GM13977 (cell line): Measurements from ENCODE around the gene ALKBH8.
A peak's percentile ranks its signal among the peaks of the same experiment; 100 is the strongest.
"Not testable (repeated sequence)": the region's sequence is repeated elsewhere in the genome, so short reads cannot be mapped to it uniquely, and the experiment has no call there.

Source experiments
- DNase-seq: peaks from one replicate; pipeline ENCODE4 v3.0.0; 2012; ENCODE audit warnings: low spot score
- in situ Hi-C: fragments of 300-500 bp; cut with MboI; formaldehyde crosslinking; loops from one replicate; pipeline ENCODE4 v1.12.0; 2022; ENCODE audit warnings: low sequenced_read_pairs, low pct_unique_long_range_greater_than_20kb, mixed read lengths, inconsistent platforms; ENCODE audit not compliant: unreplicated experiment
- TF ChIP-seq, protein P1 (sequence below): IDR thresholded peaks from 2 replicates; pipeline ENCODE4 v1.5.1; 2012; ENCODE audit warnings: mild to moderate bottlenecking, control low read depth; ENCODE audit not compliant: insufficient read depth; ENCODE audit errors: extremely low read depth, missing control alignments

ALKBH8 gene

DNA sequence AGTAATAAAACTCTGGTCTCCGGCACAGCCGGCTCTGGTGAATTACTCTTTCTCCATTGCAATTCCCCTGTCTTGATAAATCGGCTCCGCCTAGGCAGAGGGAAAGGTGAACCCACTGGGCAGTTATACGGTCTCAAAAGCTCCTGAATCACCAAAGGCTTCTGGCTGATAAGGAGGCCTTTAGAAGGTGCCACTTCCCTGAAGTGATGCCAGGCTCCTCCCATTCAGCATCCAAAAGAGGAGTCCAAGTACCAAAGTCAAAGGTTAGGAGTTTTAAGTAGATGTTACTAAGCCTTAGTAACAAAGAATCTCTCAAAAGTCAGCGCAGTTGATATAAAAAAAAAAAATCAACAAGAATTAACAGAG is 11.8 kb upstream of the ALKBH8 start:
- DNase-seq: no peak
- TF ChIP-seq, protein P1, sequence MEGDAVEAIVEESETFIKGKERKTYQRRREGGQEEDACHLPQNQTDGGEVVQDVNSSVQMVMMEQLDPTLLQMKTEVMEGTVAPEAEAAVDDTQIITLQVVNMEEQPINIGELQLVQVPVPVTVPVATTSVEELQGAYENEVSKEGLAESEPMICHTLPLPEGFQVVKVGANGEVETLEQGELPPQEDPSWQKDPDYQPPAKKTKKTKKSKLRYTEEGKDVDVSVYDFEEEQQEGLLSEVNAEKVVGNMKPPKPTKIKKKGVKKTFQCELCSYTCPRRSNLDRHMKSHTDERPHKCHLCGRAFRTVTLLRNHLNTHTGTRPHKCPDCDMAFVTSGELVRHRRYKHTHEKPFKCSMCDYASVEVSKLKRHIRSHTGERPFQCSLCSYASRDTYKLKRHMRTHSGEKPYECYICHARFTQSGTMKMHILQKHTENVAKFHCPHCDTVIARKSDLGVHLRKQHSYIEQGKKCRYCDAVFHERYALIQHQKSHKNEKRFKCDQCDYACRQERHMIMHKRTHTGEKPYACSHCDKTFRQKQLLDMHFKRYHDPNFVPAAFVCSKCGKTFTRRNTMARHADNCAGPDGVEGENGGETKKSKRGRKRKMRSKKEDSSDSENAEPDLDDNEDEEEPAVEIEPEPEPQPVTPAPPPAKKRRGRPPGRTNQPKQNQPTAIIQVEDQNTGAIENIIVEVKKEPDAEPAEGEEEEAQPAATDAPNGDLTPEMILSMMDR: no peak
- in situ Hi-C loops: loop anchor here (10.0 kb wide), 1 partner anchor 107 kb away; no protein-coding TSS in a partner anchor

DNA sequence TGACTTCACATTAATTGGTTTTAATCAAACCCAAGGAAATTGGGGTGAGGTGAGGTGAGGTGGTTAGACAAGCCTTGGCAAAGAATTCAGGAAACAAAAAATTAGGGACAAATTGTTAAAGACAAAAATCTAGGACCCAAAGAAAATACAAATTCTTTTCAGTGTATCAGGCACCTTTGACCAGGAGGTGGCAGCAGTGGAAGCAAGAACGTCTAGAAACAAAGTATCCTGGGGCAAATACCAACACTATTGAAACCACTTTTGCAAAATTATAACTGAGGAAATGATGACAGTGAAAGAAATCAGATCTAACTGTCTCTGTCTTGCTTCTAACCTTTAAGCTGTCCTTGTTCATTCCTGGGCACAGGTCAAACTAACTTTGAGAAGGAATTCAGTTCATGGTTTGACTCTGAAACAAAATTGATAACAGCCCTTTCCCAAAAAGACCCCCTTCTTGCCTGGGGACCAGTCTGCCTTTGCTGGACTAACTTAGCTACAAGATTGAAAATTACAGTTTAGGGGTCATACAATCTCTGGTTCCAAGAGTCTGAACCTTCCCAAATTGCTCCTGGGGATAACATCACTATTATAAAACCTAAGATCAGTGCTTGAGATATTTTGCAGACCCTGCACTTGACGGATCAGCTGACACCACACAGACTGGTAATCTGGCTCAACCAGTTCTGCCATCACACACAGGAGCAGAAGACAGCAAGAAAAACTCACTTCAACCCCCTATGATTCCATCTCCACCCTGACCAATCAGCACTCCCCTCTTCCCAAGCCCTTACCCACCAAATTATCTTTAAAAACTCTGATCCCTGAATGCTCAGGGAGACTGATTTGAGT is 11.2 kb upstream of the ALKBH8 start:
- DNase-seq: peak; percentile 61
- TF ChIP-seq, protein P1: peak; percentile 61
- in situ Hi-C loops: loop anchor here (10.0 kb wide), 1 partner anchor 108 kb away; no protein-coding TSS in a partner anchor

DNA sequence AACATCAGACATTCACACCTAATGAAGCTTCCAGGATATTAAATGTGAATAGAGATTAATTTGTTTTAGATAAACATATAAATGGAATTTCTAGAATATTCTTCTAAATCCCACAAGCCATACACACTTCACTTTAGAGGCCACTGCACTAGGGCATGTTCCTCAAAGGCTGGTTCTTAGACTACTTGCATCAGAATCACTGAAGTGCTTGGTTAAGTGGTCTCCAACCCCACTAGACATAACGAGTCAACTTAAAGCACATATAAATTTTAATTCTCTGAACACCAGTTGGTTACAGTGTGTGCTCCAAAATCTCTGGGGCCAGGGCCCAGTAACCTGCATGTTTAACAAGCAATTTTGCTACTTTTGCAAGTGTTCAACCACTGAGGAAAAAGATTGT is 7.9 kb upstream of the ALKBH8 start:
- no peak for DNase-seq
- in situ Hi-C loops: loop anchor here (10.0 to 25.0 kb wide), 2 partner anchors 111 to 314 kb away; no protein-coding TSS in a partner anchor
- TF ChIP-seq, protein P1: no peak

DNA sequence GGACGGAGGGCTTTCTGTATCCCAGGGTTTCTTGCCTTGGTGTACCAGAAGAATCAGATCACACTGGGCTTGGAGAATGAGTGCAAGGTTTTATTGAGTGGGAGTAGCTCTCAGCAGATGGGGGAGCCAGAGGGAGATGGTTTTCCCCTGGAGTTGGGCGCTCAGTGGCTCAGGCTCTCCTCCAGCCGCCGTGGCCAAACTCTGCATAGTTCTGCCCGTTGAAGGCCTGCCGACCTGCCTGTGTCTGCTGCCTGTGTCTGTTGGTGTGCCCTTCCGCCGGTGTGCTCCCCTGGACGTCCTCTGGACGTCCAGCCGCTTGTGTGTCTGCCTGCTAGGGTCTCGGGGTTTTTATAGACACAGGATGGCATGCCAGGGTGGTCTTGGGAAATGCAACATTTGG is 4.5 kb upstream of the ALKBH8 start:
- TF ChIP-seq, protein P1: no peak
- in situ Hi-C loops: loop anchor here (10.0 to 25.0 kb wide), 2 partner anchors 115 to 317 kb away; no protein-coding TSS in a partner anchor
- DNase-seq: no peak

DNA sequence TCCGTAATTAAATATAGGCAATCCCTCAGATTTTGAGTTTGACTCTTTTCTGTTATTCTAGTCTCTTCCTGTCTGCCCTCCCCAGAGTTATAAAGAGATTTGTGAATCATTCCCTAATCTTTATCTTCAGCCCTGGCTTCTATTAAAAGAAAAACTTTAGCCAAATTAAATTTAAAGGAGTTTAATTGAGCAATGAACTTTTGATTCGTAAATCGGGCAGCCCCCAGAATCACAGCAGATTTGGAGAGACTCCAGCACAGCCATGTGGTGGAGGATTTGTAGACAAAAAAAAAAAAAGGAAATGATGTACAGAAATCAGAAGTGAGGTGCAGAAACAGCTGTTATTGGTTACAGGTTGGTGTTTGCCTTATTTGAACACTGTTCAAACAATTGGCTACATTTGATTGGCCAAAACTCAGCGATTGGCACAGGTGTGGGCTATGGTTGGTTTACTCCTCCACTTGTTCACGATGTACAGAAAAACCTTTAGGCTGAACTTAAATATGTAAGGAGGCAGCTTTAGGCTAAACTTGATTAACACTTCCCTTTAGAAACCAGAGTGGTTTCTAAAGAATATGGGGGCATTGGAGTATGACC is 2.3 kb upstream of the ALKBH8 start:
- TF ChIP-seq, protein P1: no peak
- no peak for DNase-seq
- in situ Hi-C loops: loop anchor here (25.0 kb wide), 1 partner anchor 319 kb away; no protein-coding TSS in a partner anchor

DNA sequence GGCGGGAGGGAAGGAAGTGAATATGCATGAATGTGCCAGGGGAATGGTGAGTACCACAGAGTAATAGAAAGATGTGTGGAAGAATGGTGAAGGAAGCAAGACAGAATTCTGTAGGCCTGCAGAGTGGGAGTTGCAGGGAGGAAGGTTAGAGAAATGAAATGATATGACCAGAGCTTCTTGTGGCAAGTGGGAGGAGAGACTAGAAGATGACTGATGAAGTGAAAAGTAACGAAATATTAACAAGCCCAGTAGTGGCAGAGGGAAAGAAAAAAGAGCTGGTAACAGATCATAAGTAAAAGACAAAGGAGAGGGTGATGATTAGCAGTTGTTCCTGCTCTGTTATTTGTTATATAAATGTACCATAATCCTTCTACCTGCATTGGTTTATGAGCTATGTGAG is 1.0 kb upstream of the ALKBH8 start:
- in situ Hi-C loops: loop anchor here (25.0 kb wide), 1 partner anchor 321 kb away; no protein-coding TSS in a partner anchor
- TF ChIP-seq, protein P1: no peak
- no peak for DNase-seq

DNA sequence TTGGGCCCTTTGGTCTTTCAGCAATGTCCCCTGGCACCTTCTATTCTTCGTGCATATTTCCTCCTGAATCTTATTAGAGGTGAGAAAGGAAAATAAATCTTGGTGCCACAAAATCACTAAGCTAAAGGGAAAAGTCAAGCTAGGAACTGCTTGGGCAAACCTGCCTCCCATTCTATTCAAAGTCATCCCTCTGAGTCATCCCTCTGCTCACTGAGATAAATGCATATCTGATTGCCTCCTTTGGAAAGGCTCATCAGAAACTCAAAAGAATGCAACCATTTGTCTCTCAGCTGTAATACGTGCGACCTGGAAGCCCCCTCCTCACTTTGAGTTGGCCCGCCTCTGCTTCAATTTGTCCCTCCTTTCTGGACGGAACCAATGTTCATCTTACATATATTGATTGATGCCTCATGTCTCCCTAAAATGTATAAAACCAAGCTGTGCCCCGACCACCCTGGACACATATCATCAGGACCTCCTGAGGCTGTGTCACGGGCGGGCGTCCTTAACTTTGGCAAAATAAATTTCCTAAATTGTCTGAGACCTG is 493 bp upstream of the ALKBH8 start:
- DNase-seq: not testable (repeated sequence)
- in situ Hi-C loops: loop anchor here (25.0 kb wide), 1 partner anchor 321 kb away; no protein-coding TSS in a partner anchor
